HFFc6 (cell line): ENCODE data around the gene SMURF2. TPM values are rescaled to one million over a fixed set of nuclear protein-coding genes. Genes with fewer than 3 reads are reported as not detected.
A peak's percentile ranks its signal among the peaks of the same experiment; 100 is the strongest.

Experiments used
- DNase-seq: peaks from one replicate; pipeline ENCODE4 v3.0.0-alpha.2; 2018
- H3K27ac Mint-ChIP-seq: 2 replicates; pipeline ENCODE4 v1.8.0; 2020; ENCODE audit warnings: mild to moderate bottlenecking, mixed read lengths
- H3K27me3 Mint-ChIP-seq: 2 replicates; pipeline ENCODE4 v1.8.0; 2021; ENCODE audit warnings: mild to moderate bottlenecking, moderate library complexity, mixed read lengths; ENCODE audit not compliant: insufficient read depth
- H3K36me3 Mint-ChIP-seq: 2 replicates; pipeline ENCODE4 v1.8.0; 2021; ENCODE audit warnings: low read depth, mixed read lengths
- H3K4me1 Mint-ChIP-seq: 2 replicates; pipeline ENCODE4 v1.8.0; 2020; ENCODE audit warnings: low read depth, mixed read lengths
- H3K4me3 Mint-ChIP-seq: 2 replicates; pipeline ENCODE4 v1.8.0; 2020; ENCODE audit warnings: mild to moderate bottlenecking, moderate library complexity, mixed read lengths
- H3K9me3 Mint-ChIP-seq: 2 replicates; pipeline ENCODE4 v1.8.0; 2020; ENCODE audit warnings: mild to moderate bottlenecking, mixed read lengths
- total RNA-seq, 6 experiments: library from RNA; stranded (reverse); fragmentation: NEBNext Ultra II Directional; extraction: Animal tissue kit (Norgen Biotek cat#: 25700); gene quantifications; 2 replicates in 1 of 6; 3 replicates in 5 of 6; pipeline ENCODE4 v1.2.3, GENCODE V29; 2021
- TF ChIP-seq, protein P1 (sequence below): fragments of 200-600 bp; sonication (generic); IDR thresholded peaks from 2 replicates; pipeline ENCODE4 v1.5.0; 2021; ENCODE audit warnings: antibody characterized with exemption, mild to moderate bottlenecking

SMURF2 gene
- total RNA-seq, 6 experiments from 2014 or later: 92.5 to 206 (median 99.1) TPM

DNA sequence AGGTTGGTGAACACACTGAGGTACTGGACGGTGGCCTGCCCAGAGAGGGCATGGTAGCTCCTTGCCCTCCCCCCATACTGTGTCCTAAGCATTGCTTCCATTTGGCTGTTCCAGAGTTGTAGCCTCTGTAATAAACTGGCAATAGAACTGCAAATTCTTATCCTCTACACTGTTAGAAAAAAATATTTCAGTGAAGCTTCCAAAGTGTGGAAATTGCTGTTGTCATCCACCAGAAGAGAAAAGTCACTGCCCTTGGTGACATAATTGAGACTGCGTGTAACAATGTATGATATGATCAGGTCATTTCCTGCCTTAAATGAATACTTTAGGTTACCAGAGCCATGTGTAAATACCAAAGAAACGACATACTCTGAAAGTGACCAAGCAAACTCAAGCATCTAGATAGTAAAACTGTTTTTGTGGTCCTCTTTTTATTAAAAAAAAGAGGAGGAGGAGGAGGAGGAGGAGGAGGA is 89.4 kb downstream of the SMURF2 start:
- peak; percentile 80 for DNase-seq
- peak overlapping the region; percentile 62 for H3K4me3 Mint-ChIP-seq

DNA sequence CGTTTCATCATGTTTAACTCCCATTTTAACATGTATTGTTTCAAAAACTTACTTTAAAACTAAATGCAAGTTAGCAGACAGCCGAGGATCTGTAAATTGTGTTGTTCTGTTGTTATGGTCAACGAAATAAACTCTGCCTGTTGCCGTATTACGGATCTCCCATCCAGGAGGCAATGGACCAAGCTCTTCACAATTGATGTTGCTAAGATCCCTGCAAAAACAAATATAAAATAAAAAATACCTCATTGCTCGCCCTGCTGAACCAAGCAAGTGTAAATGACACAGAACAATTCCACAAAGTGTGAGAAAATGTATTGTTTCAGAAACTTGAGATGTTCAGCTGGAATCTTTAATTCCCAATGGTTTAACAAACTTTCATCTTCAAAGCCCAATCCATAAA is 90.4 kb downstream of the SMURF2 start:
- DNase-seq: no peak
- H3K27ac Mint-ChIP-seq: peak overlapping the region; percentile 91

More for the DNA sequence above, 89.4 kb downstream of the SMURF2 start:
- TF ChIP-seq, protein P1, sequence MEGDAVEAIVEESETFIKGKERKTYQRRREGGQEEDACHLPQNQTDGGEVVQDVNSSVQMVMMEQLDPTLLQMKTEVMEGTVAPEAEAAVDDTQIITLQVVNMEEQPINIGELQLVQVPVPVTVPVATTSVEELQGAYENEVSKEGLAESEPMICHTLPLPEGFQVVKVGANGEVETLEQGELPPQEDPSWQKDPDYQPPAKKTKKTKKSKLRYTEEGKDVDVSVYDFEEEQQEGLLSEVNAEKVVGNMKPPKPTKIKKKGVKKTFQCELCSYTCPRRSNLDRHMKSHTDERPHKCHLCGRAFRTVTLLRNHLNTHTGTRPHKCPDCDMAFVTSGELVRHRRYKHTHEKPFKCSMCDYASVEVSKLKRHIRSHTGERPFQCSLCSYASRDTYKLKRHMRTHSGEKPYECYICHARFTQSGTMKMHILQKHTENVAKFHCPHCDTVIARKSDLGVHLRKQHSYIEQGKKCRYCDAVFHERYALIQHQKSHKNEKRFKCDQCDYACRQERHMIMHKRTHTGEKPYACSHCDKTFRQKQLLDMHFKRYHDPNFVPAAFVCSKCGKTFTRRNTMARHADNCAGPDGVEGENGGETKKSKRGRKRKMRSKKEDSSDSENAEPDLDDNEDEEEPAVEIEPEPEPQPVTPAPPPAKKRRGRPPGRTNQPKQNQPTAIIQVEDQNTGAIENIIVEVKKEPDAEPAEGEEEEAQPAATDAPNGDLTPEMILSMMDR: no peak
- Mint-ChIP-seq H3K36me3 (peaks cover 19% of the 10 kb centered on the region), H3K4me1 (peaks cover 35% of the 10 kb centered on the region), H3K9me3 (no peaks in the 10 kb centered on the region; the same call in 1 of the 2 replicates), H3K27ac (peak overlapping the region; percentile 91), H3K27me3 (peaks cover 16% of the 10 kb centered on the region)

DNA sequence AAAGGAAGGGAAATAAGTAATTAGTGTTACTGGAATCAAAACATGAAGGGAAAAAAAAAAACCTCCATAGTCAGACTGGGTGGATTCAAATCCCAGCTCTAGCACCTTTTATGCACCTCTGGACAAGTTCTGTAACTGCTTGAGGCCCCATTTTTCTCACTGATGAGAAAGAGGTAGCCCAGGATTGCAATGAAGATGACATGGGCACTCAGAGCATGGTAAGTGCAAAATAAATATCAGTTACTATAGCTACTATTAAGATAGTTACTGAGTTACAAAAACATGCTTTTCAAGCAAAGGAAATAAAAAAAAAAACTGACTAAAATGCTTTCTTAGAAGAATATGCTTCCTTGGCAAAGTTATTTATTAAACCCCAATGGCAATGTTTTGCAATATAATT is 96.5 kb downstream of the SMURF2 start:
- Mint-ChIP-seq H3K9me3 (0 out of 2 replicates have a peak, but pooled peaks cover 5% of the 10 kb centered on the region), H3K4me3 (no peak overlapping the region), H3K27ac (peak overlapping the region; percentile 66), H3K36me3 (peaks cover 38% of the 10 kb centered on the region), H3K27me3 (peaks cover 23% of the 10 kb centered on the region), H3K4me1 (peaks cover 19% of the 10 kb centered on the region)
- TF ChIP-seq, protein P1: no peak
- peak; percentile 24 for DNase-seq

More for the DNA sequence above, 90.4 kb downstream of the SMURF2 start:
- peaks cover 24% of the 10 kb centered on the region for H3K36me3 Mint-ChIP-seq
- TF ChIP-seq, protein P1: no peak
- peaks cover 41% of the 10 kb centered on the region for H3K4me1 Mint-ChIP-seq
- peak overlapping the region; percentile 28; the same call in 1 of the 2 replicates for H3K4me3 Mint-ChIP-seq
- H3K27me3 Mint-ChIP-seq: peaks cover 19% of the 10 kb centered on the region
- H3K9me3 Mint-ChIP-seq: peaks cover 5% of the 10 kb centered on the region; the same call in 1 of the 2 replicates

DNA sequence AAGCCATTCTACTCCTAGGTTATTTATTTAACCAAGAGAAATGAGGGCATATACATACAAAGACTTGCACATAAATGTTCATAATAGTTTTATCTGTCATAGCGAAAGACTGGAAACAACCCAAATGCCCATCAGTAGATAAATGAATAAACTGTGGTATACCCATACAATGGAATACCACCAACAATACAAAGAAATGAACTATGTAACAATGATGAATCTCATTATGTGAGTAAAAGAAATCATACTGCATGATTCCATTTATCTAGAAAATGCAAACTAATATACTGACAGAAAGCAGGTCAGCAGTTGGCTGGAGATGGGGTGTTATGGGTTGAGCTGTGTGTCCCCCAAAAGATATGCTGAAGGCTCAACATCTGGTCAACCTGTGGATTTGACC is 98.0 kb downstream of the SMURF2 start:
- TF ChIP-seq, protein P1: no peak
- Mint-ChIP-seq H3K27ac (peak overlapping the region; percentile 66), H3K4me1 (peaks cover 19% of the 10 kb centered on the region), H3K36me3 (peaks cover 38% of the 10 kb centered on the region), H3K9me3 (0 out of 2 replicates have a peak, but pooled peaks cover 5% of the 10 kb centered on the region), H3K27me3 (peaks cover 23% of the 10 kb centered on the region), H3K4me3 (no peak overlapping the region)
- no peak for DNase-seq

DNA sequence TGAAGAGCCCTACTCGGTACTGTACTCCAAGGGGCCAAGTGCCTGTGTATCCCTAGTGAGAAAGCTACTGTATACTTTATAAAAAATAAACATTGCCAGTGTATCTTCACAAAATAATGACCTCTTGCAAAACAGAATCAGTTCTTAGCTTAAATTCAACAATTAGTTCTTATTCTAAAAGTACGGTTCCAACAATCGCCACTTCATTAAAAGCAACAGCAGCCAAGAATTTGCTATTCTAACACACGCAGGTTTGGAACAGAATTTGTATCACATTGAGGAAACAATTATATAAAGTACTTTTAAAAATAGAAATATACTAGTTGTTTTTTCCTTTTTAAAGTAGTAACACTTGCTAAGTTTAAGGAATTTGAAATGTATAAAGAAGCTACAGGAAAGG is 106.8 kb downstream of the SMURF2 start:
- DNase-seq: no peak
- H3K27me3 Mint-ChIP-seq: peaks cover 15% of the 10 kb centered on the region
- TF ChIP-seq, protein P1: no peak
- H3K4me1 Mint-ChIP-seq: peaks cover 30% of the 10 kb centered on the region; the same call in 1 of the 2 replicates
- H3K36me3 Mint-ChIP-seq: peaks cover 55% of the 10 kb centered on the region
- H3K4me3 Mint-ChIP-seq: no peak overlapping the region; the same call in 1 of the 2 replicates
- no peaks in the 10 kb centered on the region for H3K9me3 Mint-ChIP-seq
- peak overlapping the region; percentile 27; the same call in 1 of the 2 replicates for H3K27ac Mint-ChIP-seq
